NCI-H1694 (cell line): ENCODE measurements around the gene DPYD.
A peak's percentile ranks its signal among the peaks of the same experiment; 100 is the strongest.

Experiments
- DNase-seq: peaks from one replicate; lab custom pipeline; 2025; lab: John Stamatoyannopoulos, UW

The DPYD gene

GRCh38 chr1:97691325-97691724, 229.5 kb downstream of the DPYD start:
- DNase-seq: no peak

DNA sequence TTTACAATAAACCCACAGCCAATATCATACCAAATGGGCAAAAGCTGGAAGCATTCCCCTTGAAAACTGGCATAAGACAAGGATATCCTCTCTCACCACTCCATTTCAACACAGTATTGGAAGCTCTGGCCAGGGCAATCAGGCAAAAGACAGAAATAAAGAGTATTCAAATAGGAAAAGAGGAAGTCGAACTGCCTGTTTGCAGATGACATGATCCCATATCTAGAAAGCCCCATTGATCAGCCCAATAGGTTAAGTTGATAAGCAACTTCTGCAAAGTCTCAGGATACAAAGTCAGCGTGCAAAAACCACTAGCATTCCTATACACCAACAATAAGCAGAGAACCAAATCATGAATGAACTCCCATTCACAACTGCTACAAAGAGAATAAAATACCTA, 235.5 kb downstream of the DPYD start:
- no peak for DNase-seq

DNA sequence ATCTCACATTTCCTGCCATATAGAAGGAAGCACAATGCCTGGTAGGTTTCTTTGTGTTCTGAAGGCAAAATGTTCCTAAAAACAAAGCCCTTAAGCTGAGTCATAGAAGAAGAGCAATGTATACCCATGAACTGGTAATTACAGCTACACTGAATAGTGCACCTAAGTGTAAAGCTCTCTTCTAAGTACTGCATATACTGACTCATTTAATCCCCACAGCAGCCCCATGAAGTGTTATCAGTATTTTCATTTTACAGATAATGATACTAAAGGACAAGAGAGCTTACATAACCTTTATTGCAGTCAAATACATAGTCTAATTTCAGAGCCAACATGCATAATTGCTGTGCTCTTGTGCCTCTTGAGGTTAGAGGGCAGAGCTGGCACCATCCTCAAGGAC, 239.9 kb downstream of the DPYD start:
- DNase-seq: no peak

DNA sequence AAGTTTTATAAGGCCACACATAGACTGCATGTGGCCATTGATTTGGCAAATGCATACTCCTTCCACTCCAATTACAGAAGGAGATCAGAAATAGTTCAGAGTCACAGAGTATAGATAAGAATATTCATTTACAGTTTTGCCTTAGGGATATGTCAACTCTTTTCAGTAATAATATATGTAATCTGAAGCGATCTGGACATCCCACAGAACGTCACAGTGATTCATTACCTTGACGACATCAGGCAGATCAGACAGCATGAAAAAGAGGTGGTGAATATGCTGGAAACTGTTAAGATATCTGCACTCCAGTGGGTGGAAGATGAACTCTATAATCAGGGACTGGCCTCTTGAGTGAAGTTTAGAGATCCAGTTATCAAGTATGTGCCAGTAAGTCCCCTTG, 240.4 kb downstream of the DPYD start:
- no peak for DNase-seq

DNA sequence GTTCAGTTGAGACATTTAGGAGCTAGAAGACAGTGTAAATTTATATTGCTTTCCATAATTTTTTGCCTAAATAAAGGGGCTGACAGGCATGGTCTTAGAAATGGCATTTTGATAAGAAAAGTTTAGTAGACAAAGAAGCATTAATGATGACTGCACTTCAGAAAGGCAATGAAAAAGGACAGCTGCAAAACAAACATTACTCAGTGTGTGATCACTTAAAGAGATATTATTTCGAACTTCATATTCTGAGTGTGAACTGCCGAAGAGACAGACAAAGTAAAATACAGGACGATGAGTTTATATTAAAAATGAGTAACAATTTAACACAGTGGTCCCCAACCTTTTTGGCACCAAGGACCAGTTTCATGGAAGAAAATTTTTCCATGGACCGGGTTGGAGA, 243.1 kb downstream of the DPYD start:
- DNase-seq: no peak

- DNase-seq: no peak
Observed at GRCh38 chr1:97674517-97674916, 246.3 kb downstream of the DPYD start.

DNA sequence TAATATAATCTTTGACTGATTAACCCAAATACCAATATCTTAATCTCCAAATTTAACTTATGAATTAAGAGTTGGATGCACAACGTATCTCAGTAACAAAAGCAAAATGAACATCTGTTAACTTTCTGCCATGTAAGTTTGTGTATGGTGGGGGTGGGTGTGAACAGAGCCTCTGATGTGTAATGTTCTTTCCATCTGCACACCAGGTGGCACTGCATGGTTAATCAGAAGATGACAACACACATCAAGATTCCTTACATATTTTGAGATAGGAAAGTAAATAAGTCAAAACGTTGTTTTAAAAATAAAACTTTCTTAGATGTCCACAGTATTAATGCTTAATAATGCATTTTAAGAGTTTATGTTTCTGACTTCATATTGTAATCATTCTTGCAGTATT, 251.9 kb downstream of the DPYD start:
- peak; percentile 62 for DNase-seq

DNA sequence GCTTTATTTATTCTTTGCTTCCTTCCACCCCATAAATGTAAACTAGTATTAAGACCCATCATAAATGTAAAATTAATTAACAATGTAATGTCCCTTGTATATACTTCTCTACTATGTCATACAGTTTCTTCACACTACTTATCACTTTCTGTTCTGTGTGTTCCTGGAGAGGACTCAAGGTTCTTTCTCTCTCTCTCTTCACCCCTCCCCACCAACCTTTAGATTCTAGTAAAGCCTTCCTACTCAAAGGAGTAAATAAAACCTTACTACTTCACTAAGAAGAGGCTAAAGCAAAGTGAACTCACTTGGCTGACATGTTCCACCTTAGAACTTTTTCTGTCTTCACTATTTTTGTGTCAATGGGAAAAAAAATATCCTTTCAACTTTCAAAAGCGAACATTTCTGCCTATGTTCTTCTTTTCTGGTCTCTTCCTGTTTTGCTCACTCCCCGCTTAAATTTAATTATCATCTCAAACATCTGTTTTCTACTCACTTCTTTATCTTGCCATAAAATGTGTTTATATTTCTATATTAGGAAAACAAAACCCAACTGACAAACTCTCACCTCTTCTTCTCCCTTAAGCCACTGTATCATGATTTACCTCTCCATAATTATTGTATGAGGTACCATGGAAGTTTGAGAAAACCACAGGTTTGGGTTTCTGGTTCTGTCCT, 260.3 kb downstream of the DPYD start:
- DNase-seq: no peak

DNA sequence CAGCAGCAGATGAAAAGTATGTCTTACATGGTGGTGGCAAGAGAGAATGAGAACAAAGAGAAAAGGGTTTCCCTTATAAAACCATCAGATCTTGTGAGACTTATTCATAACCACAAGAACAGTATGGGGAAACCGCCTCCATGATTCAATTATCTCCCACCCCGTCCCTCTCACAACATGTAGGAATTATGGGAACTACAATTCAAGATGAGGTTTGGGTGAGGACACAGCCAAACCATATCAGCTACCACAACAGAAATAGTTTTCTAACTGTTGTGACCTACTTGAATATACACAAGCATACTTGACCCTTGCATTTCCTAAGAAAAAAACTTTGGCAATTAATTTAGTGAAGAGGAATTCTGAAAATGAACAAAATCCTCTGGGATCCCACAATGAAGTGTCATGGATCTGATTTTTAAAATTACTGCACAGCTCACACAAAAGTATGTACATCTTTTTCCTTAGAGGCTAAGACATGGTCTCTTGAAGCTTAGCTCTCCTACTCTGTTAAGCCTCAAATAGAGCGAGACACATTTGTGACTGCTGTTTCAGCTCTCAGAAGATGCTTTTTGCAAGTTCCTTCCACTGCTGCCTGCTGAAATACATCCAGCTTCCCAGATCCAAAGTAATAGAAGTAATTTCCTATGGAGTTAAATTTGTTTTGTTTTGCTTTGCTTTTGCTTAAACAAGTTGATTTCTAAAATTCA, 265.8 kb downstream of the DPYD start:
- DNase-seq: no peak

DNA sequence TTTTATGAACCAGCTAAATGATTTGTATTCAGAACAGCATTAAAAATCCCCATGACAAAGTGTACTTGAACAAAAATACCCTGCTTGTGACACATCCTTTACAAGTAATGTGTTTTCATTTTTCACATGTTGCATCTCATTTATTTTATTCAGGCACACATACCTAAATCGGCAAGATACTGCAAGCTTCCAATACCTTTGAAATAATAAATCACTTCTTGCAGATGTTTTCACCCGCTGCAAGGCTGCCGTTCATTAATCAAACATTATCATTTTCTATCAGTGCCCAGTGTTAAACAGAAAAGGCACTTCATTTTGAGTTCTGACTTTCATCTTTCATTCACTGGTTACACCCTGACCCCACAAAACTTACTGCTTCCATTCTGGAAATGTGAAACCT, 269.6 kb downstream of the DPYD start:
- no peak for DNase-seq

GRCh38 chr1:97649591-97649990, 271.2 kb downstream of the DPYD start:
- DNase-seq: no peak

GRCh38 chr1:97647776-97648175, 273.1 kb downstream of the DPYD start:
- no peak for DNase-seq

GRCh38 chr1:97646071-97646470, 274.8 kb downstream of the DPYD start:
- DNase-seq: no peak

GRCh38 chr1:97640677-97641076, 280.2 kb downstream of the DPYD start:
- DNase-seq: no peak

DNA sequence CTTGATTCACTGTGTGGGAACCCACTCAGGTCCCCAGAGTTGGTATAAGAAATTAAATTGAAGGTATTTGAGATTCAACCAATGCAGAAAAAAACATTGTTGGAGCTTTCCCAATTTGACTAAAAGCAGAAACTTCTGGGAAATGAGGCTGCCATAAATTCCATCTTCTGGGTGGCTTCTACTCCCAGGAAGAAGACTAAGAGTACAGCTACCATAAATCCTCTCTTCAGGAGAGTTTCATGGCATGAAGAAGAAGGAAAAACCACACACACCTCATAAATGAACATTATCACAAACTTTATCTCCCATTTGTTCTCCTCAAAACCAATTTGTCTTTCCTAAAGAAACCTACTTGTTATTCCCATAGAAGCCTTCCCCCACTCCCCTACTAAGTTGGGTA, 283.9 kb downstream of the DPYD start:
- no peak for DNase-seq

GRCh38 chr1:97634758-97635157, 286.1 kb downstream of the DPYD start:
- DNase-seq: no peak

DNA sequence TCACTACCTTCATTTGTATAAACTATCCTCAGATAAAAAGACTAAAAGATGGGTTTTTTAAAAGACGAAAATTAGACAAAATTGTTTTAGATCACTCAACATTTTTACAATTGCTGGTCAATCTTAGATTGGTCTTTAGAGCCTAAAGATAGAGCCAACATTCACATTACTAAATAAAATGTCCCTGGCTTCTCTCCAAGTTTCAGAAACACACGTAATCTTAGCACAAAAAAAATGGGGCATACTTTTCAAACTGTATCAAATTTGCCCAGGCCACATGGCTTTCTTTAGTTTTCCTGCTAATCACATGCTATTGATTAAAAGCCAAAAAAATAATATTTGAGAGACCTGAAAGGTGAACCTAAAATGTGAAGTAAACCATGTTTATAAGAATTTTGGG, 288.1 kb downstream of the DPYD start:
- no peak for DNase-seq

GRCh38 chr1:97632075-97632474, 288.8 kb downstream of the DPYD start:
- DNase-seq: peak; percentile 2

- no peak for DNase-seq
Observed at GRCh38 chr1:97630948-97631347, 289.9 kb downstream of the DPYD start.

DNA sequence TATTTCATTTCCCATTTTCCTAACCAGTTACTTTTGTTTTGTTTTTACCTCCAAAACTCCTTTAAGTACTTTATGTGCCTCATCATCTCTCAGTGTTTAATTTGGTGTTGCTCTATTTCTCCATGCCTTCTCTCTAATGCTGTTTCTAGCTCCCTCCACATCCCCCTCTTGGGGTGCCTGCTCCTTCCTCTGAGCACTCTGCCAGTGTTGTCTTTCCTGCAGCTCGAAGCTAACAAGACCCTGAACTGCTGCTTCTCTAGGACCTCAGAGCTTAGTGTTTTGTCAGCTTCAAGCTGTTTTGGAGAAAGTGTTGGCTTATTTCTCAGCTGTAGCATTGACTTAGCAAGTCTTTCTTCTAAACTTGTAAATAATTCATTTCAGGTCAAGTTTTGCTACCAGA, 290.6 kb downstream of the DPYD start:
- DNase-seq: no peak

GRCh38 chr1:97623220-97623619, 297.6 kb downstream of the DPYD start:
- DNase-seq: no peak

GRCh38 chr1:97621955-97622354, 298.9 kb downstream of the DPYD start:
- DNase-seq: no peak

- no peak for DNase-seq
Observed at GRCh38 chr1:97619706-97620105, 301.1 kb downstream of the DPYD start.

- no peak for DNase-seq
Observed at GRCh38 chr1:97610748-97611147, 310.1 kb downstream of the DPYD start.
